Uterus (tissue), 2 donors: ENCODE data around the gene IFI27.

Experiments
- CTCF ChIP-seq, 4 experiments: fragments of 200-600 bp in 2 of 4; fragments of 450-650 bp in 2 of 4; sonication (generic) in 2 of 4; IDR thresholded peaks; one replicate each; pipeline ENCODE4 v1.5.1; 2016 to 2019; ENCODE audit warnings: antibody characterized with exemption in 4 of 4, mild to moderate bottlenecking in 2 of 4, moderate library complexity in 1 of 4
- POLR2A ChIP-seq, 2 donors: fragments of 450-650 bp; IDR thresholded peaks; one replicate each; pipeline ENCODE4 v1.6.1; 2016; ENCODE audit warnings: antibody characterized with exemption in 2 of 2, mild to moderate bottlenecking in 1 of 2, moderate library complexity in 1 of 2

GRCh38 chr14:94087891-94088290 lies 22.6 kb upstream of the IFI27 start:
- TF ChIP-seq CTCF (IDR thresholded peaks at IDR 0.05) (no peak), POLR2A (IDR thresholded peaks at IDR 0.05) (no peak)
